Skeletal muscle tissue (tissue), 4 donors: ENCODE data around the gene CNTFR. TPM values are rescaled to one million over a fixed set of nuclear protein-coding genes. Genes with fewer than 3 reads are reported as not detected.
A peak's percentile ranks its signal among the peaks of the same experiment; 100 is the strongest.

Source experiments
- H3K27ac ChIP-seq: one replicate; pipeline ENCODE4 v1.7.0; 2013; ENCODE audit warnings: mild to moderate bottlenecking, low read depth, low read length, inconsistent platforms
- H3K27me3 ChIP-seq, 3 donors: one replicate each; pipeline ENCODE4 v1.7.0; 2013; ENCODE audit warnings: low read length in 3 of 3; ENCODE audit not compliant: control insufficient read depth in 3 of 3, insufficient read depth in 3 of 3
- H3K36me3 ChIP-seq, 3 donors: one replicate each; pipeline ENCODE4 v1.7.0; 2013; ENCODE audit warnings: low read length in 3 of 3; ENCODE audit not compliant: control insufficient read depth in 3 of 3, insufficient read depth in 3 of 3
- H3K4me1 ChIP-seq, 3 donors: one replicate each; pipeline ENCODE4 v1.7.0; 2013; ENCODE audit warnings: low read length in 3 of 3, mild to moderate bottlenecking in 3 of 3; ENCODE audit not compliant: control insufficient read depth in 3 of 3, insufficient read depth in 3 of 3
- H3K4me3 ChIP-seq, 3 donors: one replicate each; pipeline ENCODE4 v1.7.0; 2013; ENCODE audit warnings: low read length in 3 of 3
- H3K9ac ChIP-seq, 3 donors: one replicate each; pipeline ENCODE4 v1.7.0; 2013; ENCODE audit warnings: low read length in 3 of 3, mild to moderate bottlenecking in 3 of 3, moderate library complexity in 2 of 3, low read depth in 1 of 3
- H3K9me3 ChIP-seq, 3 donors: one replicate each; pipeline ENCODE4 v1.7.0; 2013; ENCODE audit warnings: low read length in 3 of 3; ENCODE audit not compliant: control insufficient read depth in 3 of 3
- total RNA-seq: library from RNA; depleted of rRNA; stranded (reverse); fragments of >200 nt; gene quantifications from one replicate; pipeline ENCODE4 v1.2.3, GENCODE V29; 2014
- donor health status: Osteomylitis.

CNTFR gene
- total RNA-seq, 1 donor from 2014 or later: 3.1 TPM

DNA sequence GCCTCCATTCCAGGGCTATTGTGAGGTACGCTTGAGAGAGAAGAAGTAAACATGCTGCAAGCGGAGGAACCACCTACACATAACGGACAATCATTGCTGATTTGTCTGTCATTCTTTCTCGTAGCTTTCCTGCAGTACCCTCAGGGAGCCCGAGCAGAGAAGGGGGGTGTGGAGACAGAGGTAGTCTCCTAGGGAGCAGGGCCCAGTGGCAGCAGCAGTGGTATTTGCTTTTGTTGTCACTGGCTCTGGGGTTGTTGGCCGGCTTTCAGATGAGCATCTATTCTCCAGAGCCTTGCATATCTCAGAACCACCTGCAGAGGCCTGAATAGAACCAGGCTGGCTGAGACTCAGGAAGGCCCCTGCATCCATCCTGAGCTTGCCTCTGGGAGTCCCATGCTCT is 86.6 kb downstream of the CNTFR start:
- H3K27ac ChIP-seq: no peak overlapping the region
- H3K9ac ChIP-seq: peak overlapping the region in 1 of 3 donors; percentile 10
- no peaks in the 10 kb centered on the region for H3K27me3 ChIP-seq
- no peaks in the 10 kb centered on the region for H3K36me3 ChIP-seq
- no peaks in the 10 kb centered on the region for H3K9me3 ChIP-seq
- H3K4me1 ChIP-seq: peaks cover 0 to 5% (median 2%) of the 10 kb centered on the region in 3 donors
- no peak overlapping the region for H3K4me3 ChIP-seq

DNA sequence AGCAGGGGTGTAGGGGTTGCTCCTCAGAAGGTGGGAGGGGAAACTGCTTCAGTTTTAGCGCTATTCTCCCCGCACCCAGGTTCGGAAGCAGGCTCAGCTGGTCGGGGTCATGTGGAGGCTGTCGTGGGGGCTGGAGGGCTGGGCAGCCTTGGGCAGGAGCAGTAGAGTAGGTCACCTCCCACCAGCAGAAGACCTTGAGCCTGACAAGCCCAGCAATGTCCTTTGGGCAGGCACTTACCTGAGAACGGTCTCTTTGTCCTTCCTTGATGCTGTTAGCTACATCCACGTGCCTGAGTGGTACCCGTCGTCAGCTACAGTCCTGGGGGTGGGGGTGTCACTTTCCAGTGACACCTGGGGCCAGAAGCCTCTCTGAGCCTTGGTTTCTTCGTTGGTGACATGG is 87.1 kb downstream of the CNTFR start:
- Histone ChIP-seq H3K4me1 (peaks cover 0 to 7% (median 2%) of the 10 kb centered on the region in 3 donors), H3K27me3 (no peaks in the 10 kb centered on the region), H3K36me3 (no peaks in the 10 kb centered on the region), H3K4me3 (no peak overlapping the region), H3K9me3 (no peaks in the 10 kb centered on the region), H3K9ac (no peak overlapping the region), H3K27ac (no peak overlapping the region)

DNA sequence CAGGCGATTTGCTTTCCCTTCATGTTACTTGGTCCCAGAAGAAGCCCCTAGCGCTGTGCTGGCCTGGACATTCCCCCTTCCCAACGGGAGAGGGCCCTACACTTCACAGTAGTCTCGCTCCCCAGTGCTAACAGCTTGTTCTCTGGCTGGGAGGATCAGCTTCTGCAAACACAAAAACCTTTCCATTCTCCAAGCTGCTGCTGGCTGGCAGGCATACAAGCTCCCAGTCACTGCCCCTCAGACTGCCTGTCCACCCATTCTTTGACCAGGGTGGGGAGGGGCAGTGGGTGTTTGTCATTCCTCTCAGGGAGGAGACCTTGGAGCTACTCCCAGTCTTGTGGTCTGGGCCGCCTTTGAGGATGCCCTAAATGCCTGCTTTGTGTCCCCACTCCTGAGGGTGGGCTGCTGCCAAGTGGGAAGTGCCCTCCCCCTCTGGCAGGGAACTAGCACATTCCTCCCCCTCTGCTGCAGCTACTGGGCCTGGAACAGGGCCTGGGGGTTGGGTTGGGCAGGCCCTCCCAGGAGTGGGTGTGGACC is 87.6 kb downstream of the CNTFR start:
- no peak overlapping the region for H3K9ac ChIP-seq

More for the DNA sequence above, 87.6 kb downstream of the CNTFR start:
- H3K4me1 ChIP-seq: peaks cover 0 to 7% (median 2%) of the 10 kb centered on the region in 3 donors
- no peaks in the 10 kb centered on the region for H3K9me3 ChIP-seq
- H3K36me3 ChIP-seq: no peaks in the 10 kb centered on the region
- H3K27ac ChIP-seq: no peak overlapping the region
- no peaks in the 10 kb centered on the region for H3K27me3 ChIP-seq
- no peak overlapping the region for H3K4me3 ChIP-seq

Other genes starting within 250 kb of the CNTFR start
- gene MYORG, start 212.8 kb downstream of the CNTFR start, total RNA-seq: 4.2 TPM
- 2.6 TPM for gene FAM219A, start 131.2 kb downstream of the CNTFR start, total RNA-seq
- gene DNAI1, start 130.9 kb downstream of the CNTFR start, total RNA-seq: not detected
- gene ENHO, start 66.7 kb downstream of the CNTFR start, total RNA-seq: 4.2 TPM
- gene RPP25L, start 22.4 kb upstream of the CNTFR start, total RNA-seq: 25.6 TPM
- gene DCTN3, start 30.8 kb upstream of the CNTFR start, total RNA-seq: 67.8 TPM
- gene ARID3C, start 39.3 kb upstream of the CNTFR start, total RNA-seq: not detected
- 14.1 TPM for gene SIGMAR1, start 48.1 kb upstream of the CNTFR start, total RNA-seq
- gene GALT, start 57.0 kb upstream of the CNTFR start, total RNA-seq: 23.0 TPM
- gene IL11RA, start 62.5 kb upstream of the CNTFR start, total RNA-seq: 75.7 TPM
- not detected for gene CCL27, start 72.9 kb upstream of the CNTFR start, total RNA-seq
- gene CCL19, start 101.6 kb upstream of the CNTFR start, total RNA-seq: not detected
- 15.7 TPM for gene CCL21, start 120.4 kb upstream of the CNTFR start, total RNA-seq